LNCaP clone FGC (cell line): Measurements from ENCODE around the gene RIN3.
"Not testable (repeated sequence)": the region's sequence is repeated elsewhere in the genome, so short reads cannot be mapped to it uniquely, and the experiment has no call there.

Experiments
- DNase-seq: peaks from one replicate; pipeline ENCODE4 v3.0.0-alpha.2; 2011; ENCODE audit warnings: low read depth
- H3K4me3 ChIP-seq: 2 replicates; pipeline ENCODE4 v1.5.1; 2011; ENCODE audit warnings: mild to moderate bottlenecking, low read depth, low read length, control low read depth
- TF ChIP-seq, protein P1 (sequence below): IDR thresholded peaks from 2 replicates; pipeline ENCODE4 v1.5.1; 2012; ENCODE audit warnings: mild to moderate bottlenecking; ENCODE audit not compliant: control insufficient read depth, insufficient read depth; ENCODE audit errors: extremely low read depth

Gene RIN3

DNA sequence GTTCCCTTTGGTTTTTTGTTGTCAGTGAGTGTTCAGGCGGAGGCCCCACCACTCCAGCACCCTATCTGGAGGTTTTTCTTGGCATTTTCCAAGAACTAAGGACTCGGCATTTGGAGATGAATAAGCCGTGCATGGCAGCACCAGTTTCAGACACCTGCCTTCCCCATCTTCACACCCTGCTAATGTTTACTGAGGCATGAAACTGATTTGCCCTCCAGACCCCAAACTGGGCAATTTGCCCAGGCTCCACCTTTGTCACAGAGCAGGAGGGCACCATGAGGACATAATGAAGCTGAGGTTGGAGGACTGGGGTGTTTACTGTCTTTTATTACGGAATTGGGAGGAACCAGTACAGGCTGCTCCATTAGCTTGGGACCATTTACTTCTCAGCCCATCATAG is 121.5 kb downstream of the RIN3 start:
- TF ChIP-seq, protein P1, sequence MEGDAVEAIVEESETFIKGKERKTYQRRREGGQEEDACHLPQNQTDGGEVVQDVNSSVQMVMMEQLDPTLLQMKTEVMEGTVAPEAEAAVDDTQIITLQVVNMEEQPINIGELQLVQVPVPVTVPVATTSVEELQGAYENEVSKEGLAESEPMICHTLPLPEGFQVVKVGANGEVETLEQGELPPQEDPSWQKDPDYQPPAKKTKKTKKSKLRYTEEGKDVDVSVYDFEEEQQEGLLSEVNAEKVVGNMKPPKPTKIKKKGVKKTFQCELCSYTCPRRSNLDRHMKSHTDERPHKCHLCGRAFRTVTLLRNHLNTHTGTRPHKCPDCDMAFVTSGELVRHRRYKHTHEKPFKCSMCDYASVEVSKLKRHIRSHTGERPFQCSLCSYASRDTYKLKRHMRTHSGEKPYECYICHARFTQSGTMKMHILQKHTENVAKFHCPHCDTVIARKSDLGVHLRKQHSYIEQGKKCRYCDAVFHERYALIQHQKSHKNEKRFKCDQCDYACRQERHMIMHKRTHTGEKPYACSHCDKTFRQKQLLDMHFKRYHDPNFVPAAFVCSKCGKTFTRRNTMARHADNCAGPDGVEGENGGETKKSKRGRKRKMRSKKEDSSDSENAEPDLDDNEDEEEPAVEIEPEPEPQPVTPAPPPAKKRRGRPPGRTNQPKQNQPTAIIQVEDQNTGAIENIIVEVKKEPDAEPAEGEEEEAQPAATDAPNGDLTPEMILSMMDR, result no peak
- no peak overlapping the region for H3K4me3 ChIP-seq
- no peak for DNase-seq

GRCh38 chr14:92635896-92636295 is 122.3 kb downstream of the RIN3 start:
- no peak overlapping the region for H3K4me3 ChIP-seq
- DNase-seq, result no peak
- TF ChIP-seq, protein P1, result no peak

DNA sequence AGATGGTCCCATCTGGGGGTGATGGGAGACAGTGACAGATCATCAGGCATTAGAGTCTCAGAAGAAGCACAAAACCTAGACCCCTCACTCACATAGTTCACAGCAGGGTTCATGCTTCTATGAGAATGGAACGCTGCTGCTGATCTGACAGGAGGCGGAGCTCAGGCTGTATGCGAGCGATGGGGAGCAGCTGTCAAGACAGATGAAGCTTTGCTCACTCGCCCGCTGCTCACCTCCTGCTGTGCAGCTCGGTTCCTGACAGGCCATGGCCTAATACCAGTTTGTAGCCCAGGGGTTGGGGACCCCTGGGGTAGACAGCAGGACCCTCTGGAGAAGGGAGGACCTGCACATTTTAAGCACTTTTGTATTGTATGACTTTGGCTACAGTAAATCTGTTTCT is 123.6 kb downstream of the RIN3 start:
- TF ChIP-seq, protein P1, result no peak
- no peak for DNase-seq
- no peak overlapping the region for H3K4me3 ChIP-seq

- H3K4me3 ChIP-seq, result no peak overlapping the region
- TF ChIP-seq, protein P1, result no peak
- DNase-seq, result no peak
Measured at GRCh38 chr14:92637864-92638263, 124.3 kb downstream of the RIN3 start.

- H3K4me3 ChIP-seq, result no peak overlapping the region
- no peak for DNase-seq
- TF ChIP-seq, protein P1, result no peak
Measured at GRCh38 chr14:92638266-92638665, 124.7 kb downstream of the RIN3 start.

DNA sequence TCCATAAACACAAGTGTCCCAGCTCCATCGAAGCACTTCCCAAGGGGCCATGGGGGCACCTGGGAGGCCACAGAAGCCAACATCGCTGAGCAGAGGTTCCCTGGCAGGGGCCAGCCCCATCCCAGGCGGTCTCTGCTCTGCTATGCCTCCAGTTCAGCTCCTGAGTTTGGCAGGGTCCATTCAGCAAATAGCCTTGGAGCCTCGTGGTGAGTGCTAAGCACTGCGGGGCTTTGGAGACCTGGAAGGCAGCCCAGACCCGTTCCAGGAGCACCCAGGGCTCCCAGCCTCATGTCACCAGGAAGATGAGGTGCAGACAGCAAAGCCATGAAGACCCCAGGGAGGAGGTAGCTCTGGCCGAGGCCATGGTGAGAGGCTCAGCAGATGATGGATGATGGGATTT is 125.3 kb downstream of the RIN3 start:
- no peak overlapping the region for H3K4me3 ChIP-seq
- TF ChIP-seq, protein P1, result no peak
- no peak for DNase-seq

GRCh38 chr14:92639472-92640117 is 126.0 kb downstream of the RIN3 start:
- not testable (repeated sequence) for H3K4me3 ChIP-seq

More at GRCh38 chr14:92639472-92640117, 126.0 kb downstream of the RIN3 start:
- not testable (repeated sequence) for DNase-seq
